OCI-LY3 (cell line): ENCODE data around the gene EPHA6.

Source experiments
- CTCF ChIP-seq: fragments of 200-600, 300-600 bp; sonication (generic); IDR thresholded peaks from 2 replicates; pipeline ENCODE4 v1.5.1; 2014; ENCODE audit warnings: antibody characterized with exemption, low read length, low read depth
- EZH2phosphoT487 ChIP-seq: fragments of 200-600 bp; shearing (Covaris generic); IDR thresholded peaks from 2 replicates; pipeline ENCODE4 v1.6.1; 2018; ENCODE audit warnings: antibody characterized with exemption, mixed run types, low read depth

DNA sequence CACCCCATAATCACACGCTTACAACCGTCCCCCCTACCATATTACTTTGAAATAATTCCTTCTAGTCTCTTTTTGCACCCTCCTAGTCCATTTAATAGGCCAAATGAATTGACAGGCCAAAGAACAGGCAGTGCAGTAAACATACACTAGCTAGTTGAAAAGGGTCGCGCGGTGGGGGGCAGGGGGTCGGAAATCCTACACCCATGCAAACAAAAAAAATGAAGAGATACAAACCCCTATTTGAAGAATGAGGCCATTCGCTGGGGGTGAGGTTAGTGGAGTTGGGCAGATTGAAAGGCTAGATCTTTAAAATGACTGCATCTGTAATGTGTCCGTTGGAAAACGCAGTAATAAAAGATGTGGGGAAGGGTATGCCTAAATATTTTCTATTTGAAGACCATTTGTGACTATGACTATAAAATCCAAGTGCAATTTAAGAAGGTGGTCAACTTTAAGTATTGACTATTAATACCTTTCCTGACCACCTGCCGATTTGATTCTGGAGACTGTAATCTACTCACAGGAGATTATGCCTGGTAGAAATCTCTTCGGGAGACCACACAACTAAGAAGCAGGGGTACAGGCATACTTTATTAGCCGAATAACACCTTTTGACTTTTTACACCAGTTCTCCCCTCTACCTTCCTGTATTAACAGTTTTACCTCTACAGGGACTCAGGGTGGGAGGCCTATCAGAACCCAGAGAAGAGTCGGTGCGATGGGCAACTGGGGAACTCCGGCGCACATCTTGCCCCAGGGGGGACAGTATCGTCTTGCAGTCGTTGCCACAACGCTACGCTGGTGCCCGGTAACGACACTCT, 949.4 kb downstream of the EPHA6 start:
- TF ChIP-seq CTCF (no peak), EZH2phosphoT487 (no peak)
